Neural cell (in vitro differentiated cells): ENCODE results near the gene MARF1. TPM values are rescaled to one million over a fixed set of nuclear protein-coding genes. Genes with fewer than 3 reads are reported as not detected.

ENCODE experiments used
- H2AFZ ChIP-seq: fragments of 200-600, 300-800 bp; sonication (generic), shearing (Covaris generic); 2 replicates; pipeline ENCODE4 v1.6.0; 2014; ENCODE audit warnings: low read depth, mild to moderate bottlenecking, antibody characterized with exemption, low read length, moderate library complexity
- H3F3A ChIP-seq: fragments of 200-600 bp; shearing (Covaris generic); 2 replicates; pipeline ENCODE4 v1.6.1; 2016; ENCODE audit warnings: mild to moderate bottlenecking, moderate library complexity, mixed read lengths, antibody characterized with exemption, low read length; ENCODE audit not compliant: insufficient read depth, poor library complexity, severe bottlenecking
- H3K27ac ChIP-seq: fragments of 200-600, 300-800 bp; sonication (generic), shearing (Covaris generic); 2 replicates; pipeline ENCODE4 v1.5.1; 2014; ENCODE audit warnings: mild to moderate bottlenecking, low read length, moderate library complexity
- H3K27me3 ChIP-seq: fragments of 300-800, 200-600 bp; sonication (generic), shearing (Covaris generic); 2 replicates; pipeline ENCODE4 v1.6.0; 2014; ENCODE audit warnings: mild to moderate bottlenecking, low read depth, low read length, moderate library complexity; ENCODE audit not compliant: insufficient read depth
- H3K36me3 ChIP-seq: fragments of 300-800, 200-600 bp; sonication (generic), shearing (Covaris generic); 2 replicates; pipeline ENCODE4 v1.5.1; 2014; ENCODE audit warnings: mild to moderate bottlenecking, antibody characterized with exemption, low read length, moderate library complexity; ENCODE audit not compliant: insufficient read depth
- H3K4me2 ChIP-seq: fragments of 300-800, 200-600 bp; sonication (generic), shearing (Covaris generic); 2 replicates; pipeline ENCODE4 v1.6.0; 2014; ENCODE audit warnings: mild to moderate bottlenecking, low read length
- H3K4me3 ChIP-seq: fragments of 300-800, 200-600 bp; sonication (generic), shearing (Covaris generic); 2 replicates; pipeline ENCODE4 v1.5.1; 2014; ENCODE audit warnings: mild to moderate bottlenecking, low read length, moderate library complexity
- H3K79me2 ChIP-seq: fragments of 200-600 bp; shearing (Covaris generic); replicated peaks from 2 replicates; pipeline ENCODE4 v1.6.0; 2014; ENCODE audit warnings: mild to moderate bottlenecking, low read length, moderate library complexity; ENCODE audit not compliant: insufficient read depth
- H3K9ac ChIP-seq: fragments of 300-800, 200-600 bp; sonication (generic), shearing (Covaris generic); 2 replicates; pipeline ENCODE4 v1.6.1; 2016; ENCODE audit warnings: mild to moderate bottlenecking, low read length, mixed read lengths
- H3K9me2 ChIP-seq: fragments of 200-600 bp; shearing (Covaris generic); 2 replicates; pipeline ENCODE4 v1.6.1; 2016; ENCODE audit warnings: mild to moderate bottlenecking, low read length, mixed read lengths; ENCODE audit not compliant: insufficient read depth
- H3K9me3 ChIP-seq: fragments of 200-600, 300-800 bp; sonication (generic), shearing (Covaris generic); 2 replicates; pipeline ENCODE4 v1.6.1; 2016; ENCODE audit warnings: mild to moderate bottlenecking, mixed run types, low read length, moderate library complexity, mixed read lengths
- H4K20me1 ChIP-seq: fragments of 200-600 bp; shearing (Covaris generic); 2 replicates; pipeline ENCODE4 v1.6.1; 2016; ENCODE audit warnings: mild to moderate bottlenecking, mixed run types; ENCODE audit not compliant: insufficient read depth
- CTCF ChIP-seq: fragments of 450-650 bp; IDR thresholded peaks from 2 replicates; pipeline ENCODE4 v1.5.1; 2014; ENCODE audit warnings: antibody characterized with exemption, mild to moderate bottlenecking, moderate library complexity; ENCODE audit not compliant: poor library complexity, severe bottlenecking
- EP300 ChIP-seq: fragments of 450-650 bp; conservative IDR thresholded peaks from 2 replicates; pipeline ENCODE4 v1.6.1; 2014; ENCODE audit warnings: antibody characterized with exemption, mild to moderate bottlenecking, moderate library complexity; ENCODE audit not compliant: poor library complexity, severe bottlenecking
- EZH2 ChIP-seq: fragments of 200-600, 300-800 bp; shearing (Covaris generic), sonication (generic); IDR thresholded peaks from 2 replicates; pipeline ENCODE4 v1.6.1; 2014; ENCODE audit warnings: antibody characterized with exemption, low read length, borderline replicate concordance, mild to moderate bottlenecking; ENCODE audit not compliant: insufficient read depth, poor library complexity, severe bottlenecking
- MXI1 ChIP-seq: fragments of 450-650 bp; conservative IDR thresholded peaks from 2 replicates; pipeline ENCODE4 v1.6.1; 2014; ENCODE audit warnings: antibody characterized with exemption, mild to moderate bottlenecking; ENCODE audit not compliant: poor library complexity, severe bottlenecking
- POLR2AphosphoS5 ChIP-seq: IDR thresholded peaks from 2 replicates; pipeline ENCODE4 v1.6.1; 2012
- RAD21 ChIP-seq: fragments of 450-650 bp; conservative IDR thresholded peaks from 2 replicates; pipeline ENCODE4 v1.6.1; 2014; ENCODE audit warnings: antibody characterized with exemption, mild to moderate bottlenecking, moderate library complexity
- REST ChIP-seq: IDR thresholded peaks from 2 replicates; pipeline ENCODE4 v1.6.1; 2012; ENCODE audit warnings: borderline replicate concordance
- SMC3 ChIP-seq: fragments of 450-650 bp; conservative IDR thresholded peaks from 2 replicates; pipeline ENCODE4 v1.6.1; 2014; ENCODE audit warnings: antibody characterized with exemption, mild to moderate bottlenecking, moderate library complexity; ENCODE audit not compliant: poor library complexity
- TAF1 ChIP-seq: IDR thresholded peaks from 2 replicates; pipeline ENCODE4 v1.6.1; 2012; ENCODE audit warnings: low read depth
- polyA plus RNA-seq: library from polyadenylated mRNA; depleted of rRNA; stranded (reverse); fragments of >200 nt; gene quantifications from 2 replicates; pipeline ENCODE4 v1.2.3, GENCODE V29; 2014

The MARF1 gene
- polyA plus RNA-seq, 1 donor from 2014 or later, result 23.2 TPM

GRCh38 chr16:15660203-15660601 lies 17.2 kb upstream of the MARF1 start:
- Histone ChIP-seq H2AFZ (no peak overlapping the region), H3K4me2 (no peak overlapping the region), H3K79me2 (no peaks in the 10 kb centered on the region), H3K9me2 (no peaks in the 10 kb centered on the region), H3K4me3 (no peak overlapping the region), H3K27ac (no peak overlapping the region), H3F3A (no peaks in the 10 kb centered on the region), H4K20me1 (no peaks in the 10 kb centered on the region), H3K9ac (no peak overlapping the region), H3K9me3 (no peaks in the 10 kb centered on the region), H3K36me3 (no peaks in the 10 kb centered on the region), H3K27me3 (no peaks in the 10 kb centered on the region)
- TF ChIP-seq CTCF (no peak), REST (no peak), TAF1 (no peak), SMC3 (no peak), RAD21 (no peak), POLR2AphosphoS5 (no peak), EP300 (no peak), MXI1 (no peak), EZH2 (no peak)

- Histone ChIP-seq H4K20me1 (no peaks in the 10 kb centered on the region), H3K79me2 (no peaks in the 10 kb centered on the region), H3K4me3 (no peak overlapping the region)
These were observed 15.6 kb upstream of the MARF1 start for GRCh38 chr16:15658556-15658955.

More at GRCh38 chr16:15658556-15658955, 15.6 kb upstream of the MARF1 start:
- Histone ChIP-seq H3K27me3 (no peaks in the 10 kb centered on the region), H3K9ac (no peak overlapping the region), H3K27ac (no peak overlapping the region), H3F3A (no peaks in the 10 kb centered on the region), H3K9me3 (no peaks in the 10 kb centered on the region), H3K9me2 (no peaks in the 10 kb centered on the region), H3K36me3 (no peaks in the 10 kb centered on the region), H3K4me2 (no peak overlapping the region), H2AFZ (no peak overlapping the region)
- no peak for TF ChIP-seq REST
- no peak for TF ChIP-seq POLR2AphosphoS5
- TF ChIP-seq EP300, result no peak
- no peak for TF ChIP-seq EZH2
- no peak for TF ChIP-seq SMC3
- TF ChIP-seq TAF1, result no peak
- no peak for TF ChIP-seq MXI1
- no peak for TF ChIP-seq CTCF
- TF ChIP-seq RAD21, result no peak
